WTC11 (cell line): ENCODE results near the gene CPVL.

Source experiments
- CBFB ChIP-seq: sonication (generic); formaldehyde crosslinking; IDR thresholded peaks from 2 replicates; pipeline ENCODE4 v1.8.1; 2022; ENCODE audit warnings: mild to moderate bottlenecking, low read depth, missing genetic modification reagents
- TF ChIP-seq, protein P1 (sequence below): fragments of 200-600 bp; IDR thresholded peaks from 2 replicates; pipeline ENCODE4 v1.8.0; 2022; ENCODE audit warnings: antibody characterized with exemption
- TF ChIP-seq, protein P2 (sequence below): sonication (generic); formaldehyde crosslinking; IDR thresholded peaks from 2 replicates; pipeline ENCODE4 v1.8.1; 2023; ENCODE audit warnings: mild to moderate bottlenecking, missing genetic modification reagents

DNA sequence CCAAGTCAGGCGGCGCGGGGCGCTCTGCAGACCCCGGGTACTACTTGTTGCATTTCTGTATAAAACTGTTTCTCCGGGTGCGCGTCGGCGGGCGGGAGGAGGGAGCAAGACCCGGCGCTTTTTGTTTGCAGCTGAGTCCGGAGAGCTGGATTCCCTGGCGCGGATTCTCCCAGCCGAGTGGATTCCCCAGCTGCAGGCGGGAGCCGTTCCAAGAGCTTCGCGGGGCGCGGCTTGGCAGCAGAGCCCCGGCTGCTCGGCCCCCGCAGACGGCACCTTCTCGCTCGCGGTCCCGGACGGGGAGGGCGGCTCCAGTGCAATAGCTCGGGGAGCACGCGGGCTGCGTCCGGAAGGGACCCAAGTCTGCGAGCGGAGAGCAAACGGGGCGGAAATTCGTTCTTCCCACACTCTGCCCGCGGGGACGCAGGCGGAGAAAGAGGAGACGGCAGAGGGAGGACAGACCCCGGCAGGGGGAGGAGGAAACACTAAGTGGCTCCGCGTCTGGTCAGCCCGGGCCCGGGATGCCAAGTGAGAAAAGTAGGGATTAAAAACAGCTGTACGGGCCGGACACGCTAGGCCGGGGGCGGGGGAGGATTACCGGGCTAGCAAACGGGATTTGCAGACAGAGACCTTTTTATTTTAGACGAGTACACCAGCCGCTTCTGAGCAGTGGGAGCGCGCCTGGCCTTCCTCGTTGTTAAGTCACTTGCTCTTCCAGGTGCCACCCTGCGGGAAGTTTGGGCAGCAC is 187.9 kb downstream of the CPVL start, which contains the start of gene TRIL:
- no peak for TF ChIP-seq CBFB (CRISPR knock-in tag)
- TF ChIP-seq, protein P1, sequence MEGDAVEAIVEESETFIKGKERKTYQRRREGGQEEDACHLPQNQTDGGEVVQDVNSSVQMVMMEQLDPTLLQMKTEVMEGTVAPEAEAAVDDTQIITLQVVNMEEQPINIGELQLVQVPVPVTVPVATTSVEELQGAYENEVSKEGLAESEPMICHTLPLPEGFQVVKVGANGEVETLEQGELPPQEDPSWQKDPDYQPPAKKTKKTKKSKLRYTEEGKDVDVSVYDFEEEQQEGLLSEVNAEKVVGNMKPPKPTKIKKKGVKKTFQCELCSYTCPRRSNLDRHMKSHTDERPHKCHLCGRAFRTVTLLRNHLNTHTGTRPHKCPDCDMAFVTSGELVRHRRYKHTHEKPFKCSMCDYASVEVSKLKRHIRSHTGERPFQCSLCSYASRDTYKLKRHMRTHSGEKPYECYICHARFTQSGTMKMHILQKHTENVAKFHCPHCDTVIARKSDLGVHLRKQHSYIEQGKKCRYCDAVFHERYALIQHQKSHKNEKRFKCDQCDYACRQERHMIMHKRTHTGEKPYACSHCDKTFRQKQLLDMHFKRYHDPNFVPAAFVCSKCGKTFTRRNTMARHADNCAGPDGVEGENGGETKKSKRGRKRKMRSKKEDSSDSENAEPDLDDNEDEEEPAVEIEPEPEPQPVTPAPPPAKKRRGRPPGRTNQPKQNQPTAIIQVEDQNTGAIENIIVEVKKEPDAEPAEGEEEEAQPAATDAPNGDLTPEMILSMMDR = no peak
- TF ChIP-seq, protein P2, sequence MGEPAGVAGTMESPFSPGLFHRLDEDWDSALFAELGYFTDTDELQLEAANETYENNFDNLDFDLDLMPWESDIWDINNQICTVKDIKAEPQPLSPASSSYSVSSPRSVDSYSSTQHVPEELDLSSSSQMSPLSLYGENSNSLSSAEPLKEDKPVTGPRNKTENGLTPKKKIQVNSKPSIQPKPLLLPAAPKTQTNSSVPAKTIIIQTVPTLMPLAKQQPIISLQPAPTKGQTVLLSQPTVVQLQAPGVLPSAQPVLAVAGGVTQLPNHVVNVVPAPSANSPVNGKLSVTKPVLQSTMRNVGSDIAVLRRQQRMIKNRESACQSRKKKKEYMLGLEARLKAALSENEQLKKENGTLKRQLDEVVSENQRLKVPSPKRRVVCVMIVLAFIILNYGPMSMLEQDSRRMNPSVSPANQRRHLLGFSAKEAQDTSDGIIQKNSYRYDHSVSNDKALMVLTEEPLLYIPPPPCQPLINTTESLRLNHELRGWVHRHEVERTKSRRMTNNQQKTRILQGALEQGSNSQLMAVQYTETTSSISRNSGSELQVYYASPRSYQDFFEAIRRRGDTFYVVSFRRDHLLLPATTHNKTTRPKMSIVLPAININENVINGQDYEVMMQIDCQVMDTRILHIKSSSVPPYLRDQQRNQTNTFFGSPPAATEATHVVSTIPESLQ (CRISPR knock-in tag) = no peak
